ENCODE measurements around the gene L3HYPDH.
A peak's percentile ranks its signal among the peaks of the same experiment; 100 is the strongest.

DNA sequence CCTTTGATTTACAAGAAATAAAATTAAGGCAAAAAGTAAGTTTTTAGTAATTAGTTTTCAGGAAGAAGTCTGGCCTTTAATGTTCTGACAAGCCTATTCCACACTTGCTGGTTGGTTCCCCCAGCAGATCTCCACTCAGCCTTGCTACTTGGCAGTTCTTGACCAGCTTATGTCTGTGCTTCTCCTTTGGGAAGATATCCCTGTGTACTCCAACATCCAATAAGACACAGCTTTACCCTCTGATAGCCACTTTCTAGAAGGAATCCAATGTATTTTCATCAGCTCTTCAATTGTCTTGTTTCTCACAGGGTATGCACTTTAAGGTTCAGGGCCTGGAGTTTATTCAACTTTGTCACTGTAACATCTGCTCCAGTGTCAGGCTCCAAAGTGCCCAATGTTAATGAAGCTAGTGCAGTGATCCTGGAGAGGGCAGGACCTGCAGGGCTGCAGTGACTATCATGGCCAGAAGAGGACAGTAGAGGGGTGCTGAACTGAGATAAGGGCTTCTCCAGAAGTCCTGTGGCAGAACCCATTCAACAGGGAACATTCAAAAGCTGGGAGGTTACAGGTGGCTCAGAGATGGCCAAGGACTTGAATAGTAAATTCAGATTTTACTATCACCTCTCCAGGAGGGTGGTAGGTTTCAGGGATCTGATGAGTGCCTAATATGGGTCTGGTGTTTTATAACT is 23.0 kb upstream of the L3HYPDH start:
- TF ChIP-seq POLR2AphosphoS5 (IDR thresholded peaks at IDR 0.05; ENCODE audit: insufficient read depth, low read depth, low read length) (no peak), EZH2 (IDR thresholded peaks at IDR 0.05; ENCODE audit: borderline replicate concordance, low read depth, low read length, severe bottlenecking) (no peak), POLR2A (IDR thresholded peaks at IDR 0.05; ENCODE audit: low read depth, low read length) (no peak), FOS (IDR thresholded peaks at IDR 0.05; ENCODE audit: borderline replicate concordance, insufficient read depth, low read length) (no peak)
- TF ChIP-seq, protein P1, sequence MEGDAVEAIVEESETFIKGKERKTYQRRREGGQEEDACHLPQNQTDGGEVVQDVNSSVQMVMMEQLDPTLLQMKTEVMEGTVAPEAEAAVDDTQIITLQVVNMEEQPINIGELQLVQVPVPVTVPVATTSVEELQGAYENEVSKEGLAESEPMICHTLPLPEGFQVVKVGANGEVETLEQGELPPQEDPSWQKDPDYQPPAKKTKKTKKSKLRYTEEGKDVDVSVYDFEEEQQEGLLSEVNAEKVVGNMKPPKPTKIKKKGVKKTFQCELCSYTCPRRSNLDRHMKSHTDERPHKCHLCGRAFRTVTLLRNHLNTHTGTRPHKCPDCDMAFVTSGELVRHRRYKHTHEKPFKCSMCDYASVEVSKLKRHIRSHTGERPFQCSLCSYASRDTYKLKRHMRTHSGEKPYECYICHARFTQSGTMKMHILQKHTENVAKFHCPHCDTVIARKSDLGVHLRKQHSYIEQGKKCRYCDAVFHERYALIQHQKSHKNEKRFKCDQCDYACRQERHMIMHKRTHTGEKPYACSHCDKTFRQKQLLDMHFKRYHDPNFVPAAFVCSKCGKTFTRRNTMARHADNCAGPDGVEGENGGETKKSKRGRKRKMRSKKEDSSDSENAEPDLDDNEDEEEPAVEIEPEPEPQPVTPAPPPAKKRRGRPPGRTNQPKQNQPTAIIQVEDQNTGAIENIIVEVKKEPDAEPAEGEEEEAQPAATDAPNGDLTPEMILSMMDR (IDR thresholded peaks at IDR 0.05; ENCODE audit: extremely low read depth in 1 of 2, insufficient read depth in 1 of 2, low read depth in 1 of 2, low read length in 2 of 2), result peak; percentile 75 to 83
- TF ChIP-seq, protein P2, sequence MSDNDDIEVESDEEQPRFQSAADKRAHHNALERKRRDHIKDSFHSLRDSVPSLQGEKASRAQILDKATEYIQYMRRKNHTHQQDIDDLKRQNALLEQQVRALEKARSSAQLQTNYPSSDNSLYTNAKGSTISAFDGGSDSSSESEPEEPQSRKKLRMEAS (IDR thresholded peaks at IDR 0.05; ENCODE audit: insufficient read depth, insufficient read length), result no peak

All from endothelial cell of umbilical vein (primary cell).